Activated CD4-positive, CD25-positive, alpha-beta regulatory T cell treated with anti-CD3 and anti-CD28 coated beads, Interleukin-2, amount 50 U/mL, for 24 hours (primary cell): Measurements from ENCODE around the gene OR10C1.
"Not testable (repeated sequence)": the region's sequence is repeated elsewhere in the genome, so short reads cannot be mapped to it uniquely, and the experiment has no call there.

Source experiments
- ATAC-seq, 2 donors: fragments of 150-1000 bp; cut with Tn5 transposase; one replicate each; pipeline ENCODE4 v1.10.0; 2021; ENCODE audit warnings: mild to moderate bottlenecking in 1 of 2, moderate library complexity in 1 of 2

The OR10C1 gene, protein sequence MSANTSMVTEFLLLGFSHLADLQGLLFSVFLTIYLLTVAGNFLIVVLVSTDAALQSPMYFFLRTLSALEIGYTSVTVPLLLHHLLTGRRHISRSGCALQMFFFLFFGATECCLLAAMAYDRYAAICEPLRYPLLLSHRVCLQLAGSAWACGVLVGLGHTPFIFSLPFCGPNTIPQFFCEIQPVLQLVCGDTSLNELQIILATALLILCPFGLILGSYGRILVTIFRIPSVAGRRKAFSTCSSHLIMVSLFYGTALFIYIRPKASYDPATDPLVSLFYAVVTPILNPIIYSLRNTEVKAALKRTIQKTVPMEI

DNA sequence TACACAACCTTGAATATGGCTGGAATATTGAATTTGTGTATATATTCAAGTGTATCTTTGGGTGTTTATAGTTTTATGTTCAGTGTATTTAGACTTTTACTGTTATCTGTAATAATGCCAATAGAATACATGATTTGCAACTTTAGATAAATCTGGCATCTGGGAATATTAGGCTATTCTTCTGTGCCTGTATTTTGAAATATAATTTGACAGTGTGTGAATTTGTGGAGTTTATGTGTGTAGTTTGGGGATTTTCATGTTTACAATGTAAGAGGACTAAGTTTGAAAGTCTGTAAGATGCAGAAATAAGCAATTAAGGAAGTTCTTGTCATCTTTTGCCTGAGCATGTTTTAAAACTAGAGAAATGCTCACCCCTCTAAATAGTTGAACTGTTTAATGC lies at the start of gene OR10C1:
OR10C1 (plus strand) TSS at position 301 of the 400 bp plus-strand sequence. CDS start 710 bp downstream, outside the sequence.
- no peak for ATAC-seq

DNA sequence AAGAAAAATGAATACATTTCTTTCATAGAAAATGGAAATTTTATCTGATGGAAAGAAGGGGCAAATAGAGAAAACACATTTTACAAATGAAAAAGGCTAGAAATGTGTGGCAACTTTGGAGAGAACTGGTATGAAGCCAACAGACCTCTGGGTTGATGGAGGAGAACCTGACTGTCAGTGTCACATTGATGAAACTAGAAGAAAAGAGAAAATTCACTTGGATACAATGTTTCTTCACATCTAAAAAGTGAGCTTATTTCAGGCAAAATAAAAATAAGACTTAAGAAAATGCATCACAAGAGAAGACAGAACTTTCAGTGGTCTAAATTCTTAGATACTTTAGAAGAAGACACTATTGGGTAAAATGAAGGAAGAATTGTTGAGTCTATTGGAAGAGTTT lies 43.8 kb upstream of the OR10C1 start, which contains the start of gene OR12D2:
OR12D2 (plus strand) TSS at position 301 of the 400 bp plus-strand sequence. CDS start 1,069 bp downstream, outside the sequence.
- ATAC-seq: no peak

DNA sequence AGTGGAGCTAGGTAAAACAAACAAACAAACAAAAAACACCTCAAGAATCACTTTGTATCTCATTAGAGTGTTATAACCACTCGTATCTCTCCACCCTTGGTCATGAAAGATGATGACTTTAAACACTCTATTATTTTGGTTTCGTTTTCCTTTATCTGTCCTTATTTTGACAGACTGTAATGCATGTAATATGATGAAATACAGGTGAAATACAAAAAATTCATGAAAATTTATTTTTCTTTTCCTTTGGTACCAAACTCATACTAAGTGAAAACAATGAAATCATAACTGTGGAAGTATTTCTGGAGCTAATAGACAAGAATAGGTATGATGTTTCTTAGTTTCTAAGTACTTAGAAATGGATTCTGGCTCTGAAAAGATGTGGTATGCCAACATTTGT lies 39.6 kb upstream of the OR10C1 start:
- no peak for ATAC-seq

DNA sequence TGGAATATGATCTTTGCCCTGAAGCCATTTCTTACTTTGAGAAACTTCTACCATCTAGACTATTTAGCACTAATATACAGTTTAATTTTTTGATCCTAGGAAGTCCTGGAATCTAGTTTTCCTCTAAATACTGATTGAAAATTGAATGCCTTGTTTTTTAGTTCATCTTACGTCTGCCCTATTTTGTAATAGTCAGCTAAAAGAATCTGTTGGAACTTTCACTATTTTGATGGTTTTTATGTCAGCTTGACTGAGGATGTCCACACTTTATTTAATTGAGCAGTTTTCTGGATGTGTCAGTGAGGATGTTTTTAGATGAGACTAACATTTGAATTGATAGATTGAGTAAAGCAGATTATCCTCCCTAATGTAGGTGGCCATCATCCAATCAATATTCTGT lies 35.3 kb upstream of the OR10C1 start:
- no peak for ATAC-seq

DNA sequence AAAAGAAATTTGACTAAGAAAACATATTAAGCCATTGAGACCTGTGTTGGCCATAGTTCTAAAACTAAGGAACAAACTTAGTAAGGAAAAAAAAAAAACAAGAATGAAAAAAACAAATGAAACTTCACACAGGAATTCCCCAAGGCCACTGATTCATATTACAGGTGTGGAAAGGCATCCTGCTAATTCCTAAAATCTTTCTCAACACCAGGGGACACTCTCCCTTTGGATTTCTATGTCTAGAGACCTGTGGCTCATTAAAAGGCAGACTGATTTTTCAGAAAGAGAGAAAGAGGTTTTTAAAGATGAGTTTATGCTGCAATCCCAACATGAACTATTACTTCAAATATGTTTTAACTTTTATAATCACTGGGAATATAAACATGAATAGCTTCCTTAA lies 24.5 kb upstream of the OR10C1 start, which contains the start of gene OR12D1:
OR12D1 (plus strand) TSS at position 341 of the 400 bp plus-strand sequence.
- no peak for ATAC-seq

DNA sequence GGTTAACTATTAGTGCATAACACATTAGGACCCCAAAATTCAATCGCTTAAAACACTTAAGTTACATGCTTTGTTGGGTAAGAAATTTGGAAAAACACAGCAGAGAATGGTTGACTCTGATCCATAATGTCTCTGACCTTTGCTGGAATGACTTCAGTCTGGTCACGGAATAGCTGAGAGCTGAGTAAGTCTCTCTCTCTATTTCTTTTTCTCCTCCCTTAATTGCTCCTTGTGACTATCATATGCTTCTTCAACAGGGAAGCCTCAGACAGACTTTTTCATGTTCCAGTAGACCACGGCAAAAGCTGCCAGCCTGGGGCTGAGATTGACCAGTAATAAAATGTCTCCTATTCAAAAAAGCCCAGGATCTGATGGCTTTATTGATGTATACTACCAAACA lies 19.6 kb upstream of the OR10C1 start:
- ATAC-seq: no peak

DNA sequence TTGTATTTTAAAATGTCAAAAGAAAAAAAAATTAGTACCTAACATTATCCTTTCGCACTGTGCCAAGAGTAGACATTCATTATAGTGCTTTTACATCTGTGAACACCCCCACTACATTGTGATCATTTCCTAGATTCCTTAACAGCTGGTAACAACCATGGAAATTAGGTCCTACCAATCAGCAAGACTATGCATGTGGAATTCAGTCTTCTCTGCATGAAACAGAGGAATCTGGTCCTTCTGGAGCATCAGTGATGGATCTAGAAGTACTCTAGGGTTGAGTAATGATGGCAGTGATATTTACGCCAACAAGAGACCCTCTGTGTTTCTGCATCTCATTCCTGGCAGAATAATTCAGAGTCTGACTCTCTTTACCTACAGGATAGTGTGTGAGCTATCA lies 14.9 kb upstream of the OR10C1 start:
- no peak for ATAC-seq

DNA sequence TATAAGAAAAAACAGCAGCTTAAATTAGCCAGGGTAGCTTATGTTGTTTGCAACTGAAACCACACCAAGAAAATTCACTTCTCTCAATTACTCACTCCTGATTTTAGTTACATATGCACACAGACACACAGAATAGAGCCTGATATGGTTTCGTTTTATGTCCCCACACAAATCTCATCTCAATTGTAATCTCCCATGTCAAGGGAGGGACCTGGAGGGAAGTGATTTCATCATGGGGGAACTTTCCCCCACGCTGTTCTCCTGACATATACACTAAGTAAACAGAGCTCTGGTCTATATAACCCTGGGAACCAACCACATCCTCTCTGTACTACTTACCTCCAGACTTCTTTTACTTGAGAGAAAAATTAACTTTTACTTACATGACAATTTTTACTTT lies 14.5 kb upstream of the OR10C1 start:
- peak in 1 of 2 donors; percentile 45 for ATAC-seq

DNA sequence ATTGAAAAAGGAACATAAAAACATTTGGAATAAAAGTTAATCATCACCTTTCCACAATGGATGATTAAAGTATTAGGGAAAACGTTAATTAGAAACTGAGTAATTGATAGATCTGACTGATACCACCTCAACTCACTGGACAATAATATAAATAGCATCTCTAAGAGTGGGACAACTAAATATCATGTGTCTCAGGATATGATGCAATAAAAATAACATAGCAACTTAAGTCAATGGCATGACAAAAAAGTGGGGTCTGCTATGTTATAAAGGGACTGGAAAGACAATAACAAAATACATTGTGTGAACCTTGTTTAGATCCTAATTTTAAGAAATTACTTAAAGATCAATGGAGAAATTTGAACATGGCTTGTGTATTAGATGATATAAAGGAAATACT lies 14.0 kb upstream of the OR10C1 start:
- ATAC-seq: no peak

DNA sequence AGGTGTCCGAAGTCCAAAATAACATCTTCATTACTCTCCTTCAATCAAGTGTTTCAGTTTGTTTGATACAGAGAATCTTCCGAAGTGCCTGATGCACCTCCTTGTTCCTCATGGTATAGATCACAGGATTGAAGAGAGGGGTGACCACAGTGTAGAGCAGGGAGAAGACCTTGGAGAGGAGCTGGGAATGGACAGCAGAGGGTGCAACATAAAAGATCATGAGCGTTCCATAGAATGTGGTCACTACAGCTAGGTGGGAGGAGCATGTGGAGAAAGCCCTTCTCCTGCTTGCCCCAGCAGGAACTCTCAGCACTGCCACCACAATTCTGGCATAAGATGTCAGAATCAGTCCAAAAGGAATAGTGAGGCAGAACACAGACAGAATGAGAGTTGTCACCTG lies 12.5 kb upstream of the OR10C1 start:
- no peak for ATAC-seq

DNA sequence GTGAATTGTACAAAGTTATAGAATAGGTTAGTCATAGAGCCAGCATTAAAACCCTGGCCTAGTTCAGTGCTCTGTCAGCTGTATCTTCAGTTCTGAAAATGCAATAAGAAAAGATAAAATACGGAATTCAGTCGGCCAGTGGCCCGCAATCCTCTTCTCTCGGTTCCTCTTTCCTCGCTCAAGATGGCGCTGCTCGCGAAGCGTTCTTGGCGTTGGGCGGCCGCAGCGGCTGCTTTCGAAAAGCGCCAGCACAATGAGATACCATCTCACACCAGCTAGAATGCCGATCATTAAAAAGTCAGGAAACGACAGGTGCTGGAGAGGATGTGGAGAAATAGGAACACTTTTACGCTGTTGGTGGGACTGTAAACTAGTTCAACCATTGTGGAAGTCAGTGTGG lies 2.4 kb upstream of the OR10C1 start:
- ATAC-seq: not testable (repeated sequence)

DNA sequence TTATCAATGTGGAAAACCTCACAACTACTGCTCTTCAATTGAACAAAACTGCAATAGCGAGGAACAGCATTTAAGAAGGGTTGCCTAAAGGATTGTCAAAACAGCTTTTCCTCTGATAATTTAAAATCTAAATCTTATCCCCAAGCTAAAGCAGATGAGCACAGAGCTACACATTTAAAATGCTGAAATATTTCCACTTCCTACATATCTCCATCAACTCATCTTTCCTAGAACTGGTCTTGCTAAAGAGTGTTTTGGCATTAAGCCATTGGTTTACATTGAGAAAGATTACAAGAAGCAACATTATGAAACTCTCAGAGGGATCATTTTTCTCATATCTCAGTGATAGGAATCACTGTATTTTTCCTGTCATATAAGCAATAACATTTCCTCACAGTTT lies 3.6 kb downstream of the OR10C1 start:
- no peak for ATAC-seq

DNA sequence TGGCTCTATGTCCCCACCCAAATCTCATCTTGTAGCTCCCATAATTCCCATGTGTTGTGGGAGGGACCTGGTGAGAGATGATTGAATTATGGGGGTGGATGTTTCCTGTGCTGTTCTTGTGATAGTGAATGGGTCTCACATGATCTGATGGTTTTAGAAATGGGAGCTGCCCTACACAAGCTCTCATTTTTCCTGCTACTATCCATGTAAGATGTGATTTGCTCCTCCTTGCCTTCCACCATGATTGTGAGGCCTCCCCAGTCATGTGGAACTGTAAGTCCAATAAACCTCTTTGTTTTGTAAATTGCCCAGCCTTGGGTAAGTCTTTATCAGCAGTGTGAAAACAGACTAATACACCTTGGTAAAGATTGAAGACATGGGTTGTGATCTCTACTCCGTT lies 4.9 kb downstream of the OR10C1 start:
- not testable (repeated sequence) for ATAC-seq

DNA sequence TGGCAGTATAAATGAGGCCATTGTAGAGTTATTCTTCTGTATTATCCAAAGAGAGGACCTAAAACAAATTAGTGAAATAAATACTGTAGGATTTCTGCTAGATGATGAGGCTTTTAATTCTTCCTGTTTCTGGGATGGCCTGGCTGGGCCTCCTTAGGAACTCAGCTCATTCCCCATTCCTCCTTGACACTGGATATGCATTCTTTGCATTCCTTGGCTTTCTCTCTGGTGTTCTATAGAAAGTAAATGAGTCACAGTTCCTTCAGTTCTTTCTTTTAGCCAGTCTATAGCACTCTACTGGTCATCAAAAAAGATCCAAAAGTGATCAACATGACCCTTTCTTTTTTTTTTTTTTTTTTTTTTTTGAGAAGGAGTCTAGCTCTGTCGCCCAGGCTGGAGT lies 8.6 kb downstream of the OR10C1 start:
- ATAC-seq: no peak

DNA sequence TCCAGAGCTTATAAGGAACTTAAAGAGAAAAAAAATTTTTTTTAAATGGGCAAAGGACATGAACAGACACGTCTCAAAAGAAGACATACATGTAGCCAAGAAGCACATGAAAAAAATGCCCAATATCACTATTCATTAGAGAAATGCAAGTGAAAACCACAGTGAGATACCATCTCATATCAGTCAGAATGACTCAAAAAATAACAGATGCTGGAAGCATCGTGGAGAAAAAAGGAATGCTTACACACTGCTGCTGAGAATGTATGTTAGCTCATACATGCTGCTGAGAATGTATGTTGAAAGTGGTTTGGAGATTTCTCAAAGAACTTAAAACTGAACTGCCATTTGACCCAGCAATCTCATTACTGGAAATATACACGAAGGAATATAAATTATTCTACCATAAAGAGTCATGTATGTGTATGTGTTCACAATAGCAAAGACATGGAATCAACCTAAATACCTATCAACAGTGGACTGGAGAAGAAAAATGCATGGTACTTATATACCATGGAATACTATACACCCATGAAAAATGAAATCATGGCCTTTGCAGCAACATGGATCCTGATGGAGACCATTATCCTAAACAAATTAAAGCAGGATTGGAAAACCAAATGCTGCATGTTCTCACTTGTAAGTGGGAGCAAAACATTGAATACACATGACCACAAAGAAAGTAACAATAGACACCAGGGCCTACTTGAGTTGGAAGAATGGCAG lies 12.5 kb downstream of the OR10C1 start:
- ATAC-seq: no peak

DNA sequence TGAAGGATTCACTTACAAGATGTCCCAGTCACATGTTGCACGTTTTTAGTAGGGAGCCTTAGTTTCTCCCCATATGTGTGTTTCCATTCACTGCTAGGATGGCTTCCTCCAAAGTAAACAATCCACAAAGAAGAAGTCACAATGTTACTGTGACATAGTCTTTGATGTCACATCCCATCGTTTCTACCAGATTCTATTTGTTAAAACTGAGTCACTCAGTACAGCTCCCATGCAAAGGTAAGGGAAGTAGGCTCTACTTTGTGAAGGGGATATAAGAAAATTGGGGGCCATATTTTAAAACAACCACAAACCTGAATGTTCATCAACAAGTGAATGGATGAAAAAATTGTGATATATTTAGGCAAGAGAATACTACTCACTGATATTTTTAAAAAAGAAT lies 17.9 kb downstream of the OR10C1 start, which contains the start of the genes OR11A1 and OR2H1:
OR11A1 (minus strand) TSS at position 101 of the 400 bp plus-strand sequence. CDS start 29,430 bp downstream, outside the sequence.
OR2H1 (plus strand) TSS at position 185 of the 400 bp plus-strand sequence. CDS start 4,615 bp downstream, outside the sequence.
- ATAC-seq: no peak

DNA sequence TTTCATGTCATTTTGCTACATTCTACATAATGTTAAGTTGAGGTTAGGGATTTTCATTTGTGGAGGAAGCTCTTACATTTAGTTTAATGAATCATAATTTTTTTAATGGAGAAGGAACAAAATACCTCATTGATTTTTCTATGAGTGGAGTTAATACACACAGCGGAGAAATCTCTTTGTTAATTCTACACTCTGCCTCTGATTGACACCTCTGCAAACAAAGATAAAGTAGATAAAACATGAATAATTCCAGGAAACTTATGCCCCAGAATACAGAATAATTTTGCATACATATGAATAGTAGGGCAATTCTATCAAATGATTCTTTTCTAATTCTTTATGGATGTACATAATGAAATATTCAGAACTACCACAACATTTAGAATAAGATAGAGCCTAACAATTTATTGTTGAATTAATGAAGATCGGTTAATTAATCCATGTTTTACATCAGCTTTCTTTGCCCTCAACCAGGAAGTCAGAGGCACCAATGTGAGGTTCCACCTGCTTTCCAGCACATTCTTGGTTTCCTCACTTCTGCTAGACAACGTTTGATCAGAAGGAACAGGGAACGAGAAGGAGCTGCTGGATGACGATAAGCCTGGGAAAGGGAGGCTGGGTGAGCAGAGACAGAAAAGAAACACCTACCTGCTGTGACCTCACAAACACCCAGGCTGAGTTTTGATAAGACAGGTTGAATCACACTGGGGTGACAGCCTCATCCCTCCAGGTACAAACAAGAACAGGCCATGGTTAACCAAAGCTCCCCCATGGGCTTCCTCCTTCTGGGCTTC lies 22.1 kb downstream of the OR10C1 start:
- ATAC-seq: no peak

DNA sequence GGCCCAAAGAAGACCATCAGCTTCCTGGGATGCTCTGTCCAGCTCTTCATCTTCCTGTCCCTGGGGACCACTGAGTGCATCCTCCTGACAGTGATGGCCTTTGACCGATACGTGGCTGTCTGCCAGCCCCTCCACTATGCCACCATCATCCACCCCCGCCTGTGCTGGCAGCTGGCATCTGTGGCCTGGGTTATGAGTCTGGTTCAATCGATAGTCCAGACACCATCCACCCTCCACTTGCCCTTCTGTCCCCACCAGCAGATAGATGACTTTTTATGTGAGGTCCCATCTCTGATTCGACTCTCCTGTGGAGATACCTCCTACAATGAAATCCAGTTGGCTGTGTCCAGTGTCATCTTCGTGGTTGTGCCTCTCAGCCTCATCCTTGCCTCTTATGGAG lies 22.9 kb downstream of the OR10C1 start:
- ATAC-seq: no peak

DNA sequence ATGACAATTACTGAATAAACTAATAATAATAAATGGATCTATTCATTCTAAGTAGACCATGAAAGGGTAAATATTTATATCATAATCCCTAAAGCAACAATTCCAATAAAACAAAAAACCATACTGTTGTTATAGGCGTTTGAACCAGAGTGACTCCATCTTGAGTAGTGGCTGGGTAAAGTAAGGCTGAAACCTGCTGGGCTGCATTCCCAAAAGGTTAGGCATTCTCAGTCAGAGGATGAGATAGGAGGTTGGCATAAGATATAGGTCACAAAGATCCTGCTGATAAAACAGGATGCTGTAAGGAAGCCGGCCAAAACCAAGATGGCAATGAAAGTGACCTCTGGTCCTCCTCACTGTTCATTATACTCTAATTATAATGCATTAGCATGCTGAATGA lies 26.2 kb downstream of the OR10C1 start:
- no peak for ATAC-seq

DNA sequence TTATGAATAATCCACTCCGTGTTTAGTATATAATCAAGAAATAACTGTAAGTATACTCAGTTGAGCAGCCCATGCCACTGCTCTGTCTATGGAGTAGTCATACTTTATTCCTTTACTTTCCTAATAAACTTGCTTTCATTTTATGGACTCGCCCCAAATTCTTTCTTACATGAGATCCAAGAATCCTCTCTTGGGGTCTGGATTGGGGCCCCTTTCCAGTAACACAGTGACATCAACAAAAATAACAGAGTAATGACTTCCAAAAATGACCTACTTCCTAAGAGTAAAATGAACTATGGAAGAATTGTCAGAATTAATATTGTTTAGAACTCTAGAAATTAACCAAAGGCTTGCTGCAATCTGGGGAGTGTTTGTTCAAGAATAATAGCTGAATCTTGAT lies 26.7 kb downstream of the OR10C1 start:
- no peak for ATAC-seq

DNA sequence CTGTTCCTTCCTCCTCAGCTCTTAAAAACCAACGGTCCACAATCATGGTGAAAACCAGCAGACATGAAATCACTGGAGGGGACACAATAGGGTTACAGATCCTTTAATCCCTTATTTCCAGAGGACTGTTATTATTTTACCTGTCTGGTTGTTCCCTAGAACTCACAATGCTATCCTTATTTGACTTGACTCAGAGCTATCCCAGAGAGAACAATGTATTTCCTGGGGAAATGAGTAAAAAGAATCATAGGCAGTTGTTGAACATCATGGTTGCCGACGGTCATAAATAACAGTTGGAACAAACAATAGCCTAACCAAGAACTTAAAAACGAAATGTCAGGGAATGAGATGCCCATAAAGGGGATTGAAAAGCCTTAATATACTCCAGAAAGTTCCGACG lies 27.1 kb downstream of the OR10C1 start:
- no peak for ATAC-seq

DNA sequence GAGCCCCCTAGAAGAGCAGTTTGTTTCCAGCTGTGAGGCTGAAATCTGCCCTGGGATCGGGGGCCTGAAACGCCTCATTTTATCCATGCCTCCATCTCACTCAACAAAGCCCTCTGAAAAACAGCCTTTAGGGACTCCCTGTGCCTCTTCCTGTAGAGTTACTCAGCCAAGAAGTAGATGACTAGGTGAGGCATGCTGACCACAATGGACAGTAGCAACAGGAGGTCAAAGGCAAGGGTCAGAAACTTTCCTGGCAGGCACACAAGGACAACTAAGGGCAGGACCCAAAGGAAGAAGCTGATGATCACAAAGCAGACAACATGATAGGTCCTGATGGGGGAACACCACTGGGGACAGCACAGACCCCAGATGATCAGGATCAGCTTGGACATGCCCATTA lies 35.9 kb downstream of the OR10C1 start:
- no peak for ATAC-seq

DNA sequence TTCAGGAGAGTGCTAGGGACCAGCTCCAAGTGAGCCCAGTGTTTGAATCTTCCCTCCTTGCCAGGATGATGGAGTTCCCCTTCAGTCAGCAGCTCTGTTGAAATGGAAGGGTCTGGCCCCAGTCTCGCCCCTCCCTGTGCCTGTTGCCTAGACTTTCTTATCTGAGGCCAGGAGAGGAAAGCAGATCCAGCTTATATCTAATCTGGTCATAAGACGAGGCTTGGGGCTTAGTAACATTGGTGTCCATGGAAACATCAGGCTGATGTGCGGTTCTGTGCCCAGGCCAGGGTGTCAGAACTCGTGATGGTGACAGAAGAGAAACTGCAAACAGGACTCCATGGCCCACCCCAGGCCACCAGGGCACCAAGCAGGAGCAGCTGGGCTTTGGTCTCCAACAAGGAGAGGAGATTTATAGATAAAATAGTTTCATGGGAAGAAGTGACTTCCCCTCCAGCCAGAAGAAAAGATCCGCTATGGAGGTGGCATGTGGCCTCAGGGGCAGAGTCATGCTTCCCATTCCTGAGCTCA lies 38.9 kb downstream of the OR10C1 start:
- ATAC-seq: no peak
